Coronary artery (tissue), 2 donors: Measurements from ENCODE around the gene ZNF638.

Source experiments
- DNase-seq: peaks from one replicate; pipeline ENCODE4 v3.0.0-alpha.2; 2017; ENCODE audit warnings: low spot score
- H3K27ac ChIP-seq, 2 donors: fragments of 200-600 bp; sonication (generic); one replicate each; pipeline ENCODE4 v1.5.1; 2016 to 2019
- H3K4me3 ChIP-seq: fragments of 200-600 bp; sonication (generic); 2 replicates; pipeline ENCODE4 v1.5.1; 2016; ENCODE audit warnings: mild to moderate bottlenecking, moderate library complexity
- CTCF ChIP-seq: fragments of 200-600 bp; sonication (generic); IDR thresholded peaks from one replicate; pipeline ENCODE4 v1.5.1; 2019; ENCODE audit warnings: antibody characterized with exemption

ZNF638 gene

DNA sequence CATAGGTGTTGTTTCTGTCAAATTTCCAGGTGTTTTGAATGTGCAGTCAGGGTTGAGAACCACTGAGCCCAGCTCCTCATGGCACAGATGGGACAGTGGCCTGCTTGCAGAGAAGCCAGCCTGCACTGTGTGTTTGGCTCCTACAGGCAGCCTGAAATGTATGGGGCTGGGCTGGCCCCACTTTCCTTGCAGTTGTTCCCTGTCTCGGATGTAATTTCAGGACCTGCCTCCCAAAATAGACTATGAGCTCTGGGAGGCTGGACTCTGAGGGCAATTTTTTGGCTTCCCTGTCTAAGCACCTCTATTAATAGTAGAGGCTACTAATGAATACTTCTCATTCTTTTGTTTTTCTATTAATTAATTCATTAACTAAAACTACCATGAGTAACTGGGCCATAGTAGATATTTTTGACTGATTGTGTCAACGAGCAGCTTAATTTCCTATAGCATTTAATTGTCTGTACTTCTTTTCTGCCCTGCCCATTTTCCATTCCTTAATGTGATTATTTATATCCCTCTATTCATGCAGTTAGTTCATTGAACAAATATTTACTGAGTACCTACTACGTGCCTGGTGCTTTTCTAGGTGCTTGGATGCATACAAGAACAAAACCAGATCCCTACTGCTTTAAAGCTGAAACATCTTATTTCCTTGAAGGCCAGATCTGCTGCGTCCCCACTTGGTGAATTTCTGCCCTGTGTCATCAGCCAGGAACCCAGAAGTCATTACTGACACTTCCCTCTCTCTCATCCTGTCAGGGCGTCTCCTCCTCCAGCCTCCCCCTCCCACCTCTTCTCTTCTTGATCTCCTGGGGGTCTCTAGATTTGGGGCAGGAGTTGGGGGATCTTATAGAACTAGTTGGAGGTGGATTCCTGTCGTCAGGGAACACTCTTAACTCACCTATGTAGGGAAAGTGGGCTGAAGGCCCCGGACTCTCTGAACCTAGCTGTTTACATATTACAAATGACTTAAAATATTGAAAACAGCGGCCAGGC is 138.1 kb downstream of the ZNF638 start:
- H3K27ac ChIP-seq = no peak overlapping the region
- no peak overlapping the region for H3K4me3 ChIP-seq
- TF ChIP-seq CTCF = no peak
- DNase-seq = no peak

GRCh38 chr2:71471276-71471675 is 139.7 kb downstream of the ZNF638 start:
- Histone ChIP-seq H3K27ac (no peak overlapping the region), H3K4me3 (no peak overlapping the region)
- no peak for TF ChIP-seq CTCF
- DNase-seq = no peak

DNA sequence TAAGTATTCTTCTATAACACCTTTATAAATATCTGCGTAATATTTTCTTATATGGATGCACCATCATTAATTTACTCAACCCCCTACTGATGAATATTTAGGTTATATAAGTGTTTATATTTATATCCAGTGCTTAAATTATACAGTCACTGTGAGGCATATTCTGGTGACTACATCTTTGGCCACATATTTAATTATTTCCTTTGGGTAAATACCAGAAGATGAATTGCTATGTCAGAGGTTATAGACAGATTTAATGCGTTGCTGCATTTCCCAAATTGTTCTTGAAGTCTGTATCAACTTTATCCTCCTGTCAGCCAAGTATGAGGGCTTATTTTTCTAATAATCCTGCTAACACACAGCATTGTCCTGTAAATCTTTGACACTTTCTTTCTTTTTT is 140.4 kb downstream of the ZNF638 start:
- Histone ChIP-seq H3K4me3 (no peak overlapping the region), H3K27ac (no peak overlapping the region)
- no peak for TF ChIP-seq CTCF
- DNase-seq = no peak

GRCh38 chr2:71473346-71474031 is 141.9 kb downstream of the ZNF638 start:
- Histone ChIP-seq H3K27ac (no peak overlapping the region), H3K4me3 (no peak overlapping the region)
- DNase-seq = no peak
- no peak for TF ChIP-seq CTCF

GRCh38 chr2:71474116-71474743 is 142.6 kb downstream of the ZNF638 start:
- DNase-seq = no peak
- peak overlapping the region in 1 of 2 donors; percentile 7 for H3K27ac ChIP-seq
- no peak for TF ChIP-seq CTCF
- H3K4me3 ChIP-seq = no peak overlapping the region

GRCh38 chr2:71474744-71475397 is 143.3 kb downstream of the ZNF638 start:
- no peak for TF ChIP-seq CTCF
- no peak overlapping the region for H3K4me3 ChIP-seq
- DNase-seq = no peak
- H3K27ac ChIP-seq = peak overlapping the region in 1 of 2 donors; percentile 6
